ENCODE results near the gene ATP6V1B1.

ATP6V1B1 gene

GRCh38 chr2:70937866-70938585 lies 2.3 kb downstream of the ATP6V1B1 start:
- no peaks in the 10 kb centered on the region for H3K36me3 ChIP-seq (ENCODE audit: insufficient read depth, low read length)
- H3F3A ChIP-seq (ENCODE audit: insufficient read depth, low read length): no peaks in the 10 kb centered on the region
- H3K4me1 ChIP-seq (ENCODE audit: insufficient read depth, low read length, severe bottlenecking): no peaks in the 10 kb centered on the region
- no peak overlapping the region for H2AFZ ChIP-seq (ENCODE audit: low read length)
- no peaks in the 10 kb centered on the region for H3K9me3 ChIP-seq (ENCODE audit: low read length)
- no peak overlapping the region for H3K4me3 ChIP-seq (ENCODE audit: low read depth, low read length, poor library complexity, severe bottlenecking)
- no peak overlapping the region for H3K27ac ChIP-seq (ENCODE audit: low read depth, low read length, poor library complexity, severe bottlenecking)
- no peaks in the 10 kb centered on the region; the same call in 1 of the 2 replicates for H3K27me3 ChIP-seq (ENCODE audit: insufficient read depth, low read length)
- H3K9ac ChIP-seq (ENCODE audit: low read length): no peak overlapping the region
- no peak for TF ChIP-seq EZH2 (IDR thresholded peaks at IDR 0.05; ENCODE audit: borderline replicate concordance, low read length)
- TF ChIP-seq CTCF (IDR thresholded peaks at IDR 0.05; ENCODE audit: low read length): no peak
- no peak overlapping the region for H3K4me2 ChIP-seq (ENCODE audit: low read length)
- H4K20me1 ChIP-seq (ENCODE audit: insufficient read depth, low read length): no peaks in the 10 kb centered on the region
- no peaks in the 10 kb centered on the region for H3K9me2 ChIP-seq (ENCODE audit: low read depth, low read length)
- H3K79me2 ChIP-seq (ENCODE audit: insufficient read depth, low read length): no peaks in the 10 kb centered on the region

GRCh38 chr2:70938586-70938950 lies 2.9 kb downstream of the ATP6V1B1 start:
- no peaks in the 10 kb centered on the region for H3K9me2 ChIP-seq (ENCODE audit: low read depth, low read length)
- no peaks in the 10 kb centered on the region for H3K9me3 ChIP-seq (ENCODE audit: low read length)
- no peak overlapping the region for H3K4me3 ChIP-seq (ENCODE audit: low read depth, low read length, poor library complexity, severe bottlenecking)
- no peak overlapping the region for H3K27ac ChIP-seq (ENCODE audit: low read depth, low read length, poor library complexity, severe bottlenecking)
- no peaks in the 10 kb centered on the region for H3K4me1 ChIP-seq (ENCODE audit: insufficient read depth, low read length, severe bottlenecking)
- H3K9ac ChIP-seq (ENCODE audit: low read length): no peak overlapping the region
- no peaks in the 10 kb centered on the region; the same call in 1 of the 2 replicates for H3K27me3 ChIP-seq (ENCODE audit: insufficient read depth, low read length)
- H2AFZ ChIP-seq (ENCODE audit: low read length): no peak overlapping the region
- H3K36me3 ChIP-seq (ENCODE audit: insufficient read depth, low read length): no peaks in the 10 kb centered on the region
- H3K4me2 ChIP-seq (ENCODE audit: low read length): no peak overlapping the region
- TF ChIP-seq EZH2 (IDR thresholded peaks at IDR 0.05; ENCODE audit: borderline replicate concordance, low read length): no peak
- TF ChIP-seq CTCF (IDR thresholded peaks at IDR 0.05; ENCODE audit: low read length): no peak
- H3F3A ChIP-seq (ENCODE audit: insufficient read depth, low read length): no peaks in the 10 kb centered on the region
- H3K79me2 ChIP-seq (ENCODE audit: insufficient read depth, low read length): no peaks in the 10 kb centered on the region
- no peaks in the 10 kb centered on the region for H4K20me1 ChIP-seq (ENCODE audit: insufficient read depth, low read length)

GRCh38 chr2:70939001-70939838 lies 3.5 kb downstream of the ATP6V1B1 start:
- no peak overlapping the region for H3K4me2 ChIP-seq (ENCODE audit: low read length)

More at GRCh38 chr2:70939001-70939838, 3.5 kb downstream of the ATP6V1B1 start:
- Histone ChIP-seq H3K27me3 (ENCODE audit: insufficient read depth, low read length) (no peaks in the 10 kb centered on the region; the same call in 1 of the 2 replicates), H2AFZ (ENCODE audit: low read length) (no peak overlapping the region), H3K79me2 (ENCODE audit: insufficient read depth, low read length) (no peaks in the 10 kb centered on the region), H3K9ac (ENCODE audit: low read length) (no peak overlapping the region), H3K4me1 (ENCODE audit: insufficient read depth, low read length, severe bottlenecking) (no peaks in the 10 kb centered on the region), H3K4me3 (ENCODE audit: low read depth, low read length, poor library complexity, severe bottlenecking) (no peak overlapping the region), H3K27ac (ENCODE audit: low read depth, low read length, poor library complexity, severe bottlenecking) (no peak overlapping the region), H4K20me1 (ENCODE audit: insufficient read depth, low read length) (no peaks in the 10 kb centered on the region), H3K9me3 (ENCODE audit: low read length) (no peaks in the 10 kb centered on the region), H3K36me3 (ENCODE audit: insufficient read depth, low read length) (no peaks in the 10 kb centered on the region), H3F3A (ENCODE audit: insufficient read depth, low read length) (no peaks in the 10 kb centered on the region), H3K9me2 (ENCODE audit: low read depth, low read length) (no peaks in the 10 kb centered on the region)
- TF ChIP-seq CTCF (IDR thresholded peaks at IDR 0.05; ENCODE audit: low read length) (no peak), EZH2 (IDR thresholded peaks at IDR 0.05; ENCODE audit: borderline replicate concordance, low read length) (no peak)

All from OCI-LY1 (cell line).